ENCODE data around the gene COL3A1.

DNA sequence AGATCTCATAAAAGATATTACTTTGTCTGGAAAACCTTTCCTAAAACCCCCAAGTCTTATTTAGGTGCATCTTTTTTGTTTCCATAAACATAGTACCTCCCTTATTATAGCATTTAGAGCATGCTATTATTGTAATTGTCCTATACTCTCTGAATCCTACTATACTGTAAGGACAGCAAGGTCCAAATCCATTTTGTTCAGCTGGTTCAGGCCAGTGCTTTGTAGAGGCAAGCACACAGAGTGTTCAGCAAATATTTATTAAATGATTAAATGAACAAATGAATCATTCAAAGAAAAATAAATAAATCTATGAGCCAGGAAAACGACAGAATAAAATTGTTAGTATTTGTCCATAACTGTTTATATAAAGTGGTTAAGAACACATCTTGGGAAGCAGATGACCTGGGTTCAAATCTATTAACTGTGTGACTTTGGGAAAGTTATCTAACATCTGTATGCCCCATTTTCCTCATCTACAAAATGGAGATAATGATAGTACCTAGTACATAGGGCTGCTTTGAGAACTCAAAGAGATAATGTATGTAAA lies 86.0 kb downstream of the COL3A1 start:
- TF ChIP-seq, protein P1, sequence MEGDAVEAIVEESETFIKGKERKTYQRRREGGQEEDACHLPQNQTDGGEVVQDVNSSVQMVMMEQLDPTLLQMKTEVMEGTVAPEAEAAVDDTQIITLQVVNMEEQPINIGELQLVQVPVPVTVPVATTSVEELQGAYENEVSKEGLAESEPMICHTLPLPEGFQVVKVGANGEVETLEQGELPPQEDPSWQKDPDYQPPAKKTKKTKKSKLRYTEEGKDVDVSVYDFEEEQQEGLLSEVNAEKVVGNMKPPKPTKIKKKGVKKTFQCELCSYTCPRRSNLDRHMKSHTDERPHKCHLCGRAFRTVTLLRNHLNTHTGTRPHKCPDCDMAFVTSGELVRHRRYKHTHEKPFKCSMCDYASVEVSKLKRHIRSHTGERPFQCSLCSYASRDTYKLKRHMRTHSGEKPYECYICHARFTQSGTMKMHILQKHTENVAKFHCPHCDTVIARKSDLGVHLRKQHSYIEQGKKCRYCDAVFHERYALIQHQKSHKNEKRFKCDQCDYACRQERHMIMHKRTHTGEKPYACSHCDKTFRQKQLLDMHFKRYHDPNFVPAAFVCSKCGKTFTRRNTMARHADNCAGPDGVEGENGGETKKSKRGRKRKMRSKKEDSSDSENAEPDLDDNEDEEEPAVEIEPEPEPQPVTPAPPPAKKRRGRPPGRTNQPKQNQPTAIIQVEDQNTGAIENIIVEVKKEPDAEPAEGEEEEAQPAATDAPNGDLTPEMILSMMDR (conservative IDR thresholded peaks at IDR 0.05) = no peak
- TF ChIP-seq EZH2 (IDR thresholded peaks at IDR 0.05; ENCODE audit: low read depth) = no peak
